GM21360 (cell line): Measurements from ENCODE around the gene CERK.

Experiments used
- ATAC-seq: cut with Tn5 transposase; IDR thresholded peaks from one replicate; pipeline ENCODE4 v1.9.1; 2021; ENCODE audit warnings: mild to moderate bottlenecking, moderate library complexity; ENCODE audit not compliant: unreplicated experiment

The CERK gene

GRCh38 chr22:46664301-46664855, 73.7 kb downstream of the CERK start:
- ATAC-seq: no peak

DNA sequence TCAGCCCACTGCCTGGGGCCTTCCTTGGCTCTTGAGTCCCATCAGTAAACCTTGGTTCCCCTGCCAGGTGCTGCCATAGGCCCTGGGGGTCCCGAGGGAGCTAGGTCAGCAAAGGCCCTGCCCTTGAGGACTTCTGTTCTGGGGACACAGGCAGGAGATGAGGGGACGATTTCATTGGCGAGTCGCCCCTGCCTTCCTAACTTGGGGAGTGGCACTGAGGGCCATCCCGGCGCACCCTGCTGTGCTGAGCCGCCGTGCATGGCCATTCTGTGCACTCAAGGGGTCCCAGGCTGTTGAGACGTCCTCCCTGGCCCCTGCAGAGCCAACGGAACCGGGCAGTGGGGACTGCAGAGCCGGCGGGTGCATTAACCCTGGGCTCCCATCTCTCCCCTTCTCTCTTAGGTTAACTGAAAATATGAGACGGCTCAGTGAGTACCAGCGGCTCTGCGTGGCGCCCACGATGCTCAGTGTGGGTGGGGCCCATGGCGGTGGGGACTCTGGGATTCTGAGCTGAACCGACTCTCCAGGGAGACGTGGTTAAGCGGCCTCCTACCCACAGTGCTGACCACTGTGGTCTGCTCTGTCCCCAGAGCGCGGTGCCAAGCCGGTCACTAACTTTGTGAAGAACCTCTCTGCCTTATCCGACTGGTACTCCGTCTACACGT, 74.5 kb downstream of the CERK start:
- ATAC-seq: no peak

- no peak for ATAC-seq
Measured at GRCh38 chr22:46663001-46663400, 75.1 kb downstream of the CERK start.

DNA sequence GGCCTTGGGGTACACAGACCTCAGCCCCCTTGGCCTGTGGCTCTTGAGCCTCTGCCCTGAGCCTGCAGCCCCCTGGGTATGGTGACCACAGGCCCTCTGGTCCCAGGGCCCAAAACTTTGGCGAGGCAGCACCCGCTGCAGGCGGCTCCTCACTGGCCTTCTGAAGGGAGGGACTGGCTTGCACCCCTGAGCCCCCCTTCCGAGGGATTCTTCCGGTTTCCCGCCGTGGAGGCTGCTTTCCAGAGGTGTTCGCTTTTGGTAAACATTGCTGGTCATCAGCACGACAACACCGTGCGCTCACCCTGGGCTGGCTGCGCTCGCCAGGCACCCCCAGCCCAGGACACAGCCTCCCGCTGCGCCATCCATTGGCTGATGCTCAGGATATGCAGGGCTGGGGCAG, 75.8 kb downstream of the CERK start:
- no peak for ATAC-seq

- ATAC-seq: no peak
Measured at GRCh38 chr22:46661221-46661851, 76.7 kb downstream of the CERK start.

DNA sequence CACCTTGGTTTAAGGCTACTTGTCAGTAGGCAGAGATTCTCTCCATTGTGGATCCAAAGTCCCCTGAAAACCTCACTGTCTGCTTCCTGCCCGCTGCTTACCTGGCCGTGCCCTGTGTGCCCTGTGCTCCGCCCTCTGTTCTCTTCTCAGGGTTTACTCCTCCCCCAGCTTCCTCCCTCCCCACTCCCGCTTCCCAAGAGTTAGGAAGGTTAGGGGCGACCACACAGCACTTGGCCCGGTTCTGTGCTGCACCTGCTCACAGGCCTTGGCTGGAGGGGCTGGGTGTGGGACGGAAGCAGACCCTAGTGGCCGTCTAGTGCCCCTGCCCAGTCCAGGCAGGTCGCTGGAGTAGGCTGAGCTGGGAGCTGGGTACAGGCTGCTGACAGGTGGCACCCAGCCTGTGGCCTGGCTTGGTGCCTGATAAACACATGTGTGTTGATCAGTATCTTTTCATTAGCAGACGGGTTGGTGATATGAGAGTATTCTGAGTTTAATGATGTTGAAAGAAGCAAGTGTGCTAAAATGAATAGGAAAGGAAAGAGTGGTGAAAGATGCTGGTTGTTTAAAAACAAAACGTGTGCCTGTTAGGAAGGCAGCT, 77.3 kb downstream of the CERK start:
- ATAC-seq: no peak

- no peak for ATAC-seq
Measured at GRCh38 chr22:46659791-46660186, 78.3 kb downstream of the CERK start.

DNA sequence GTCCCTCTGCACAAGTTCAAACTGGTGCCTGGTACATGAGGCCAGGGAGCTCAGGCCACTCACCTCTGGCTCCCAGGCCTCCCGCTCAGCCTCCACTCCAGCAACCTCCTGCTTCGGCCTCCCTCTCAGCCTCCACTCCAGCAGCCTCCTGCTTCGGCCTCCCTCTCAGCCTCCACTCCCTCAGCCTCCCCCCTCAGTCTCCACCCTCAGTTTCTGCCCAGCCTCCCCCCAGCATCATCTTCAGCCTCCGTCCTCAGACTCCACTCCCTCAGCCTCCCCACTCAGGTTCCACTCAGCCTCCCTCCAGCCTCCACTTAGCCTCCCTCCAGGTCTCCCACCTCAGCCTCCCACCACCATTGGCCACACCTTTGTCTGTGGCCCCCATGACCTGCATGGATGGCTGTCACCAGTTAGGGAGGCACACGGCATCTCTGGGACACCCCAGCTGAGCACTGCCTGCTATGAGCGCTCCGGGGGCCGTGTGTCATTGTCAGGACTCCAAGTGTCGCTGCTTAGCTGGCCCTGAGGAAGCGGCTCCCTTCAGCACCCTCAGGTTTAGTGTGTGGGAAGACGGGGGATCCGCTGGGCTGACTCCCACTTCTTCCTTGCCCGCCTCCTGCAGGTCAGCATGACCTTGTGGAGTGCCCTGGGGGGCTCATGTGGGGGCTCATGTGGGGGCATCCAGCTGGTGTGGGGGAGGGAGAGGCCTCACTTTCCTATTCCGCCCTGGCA, 78.8 kb downstream of the CERK start:
- ATAC-seq: no peak

- ATAC-seq: no peak
Measured at GRCh38 chr22:46657996-46658947, 79.8 kb downstream of the CERK start.

DNA sequence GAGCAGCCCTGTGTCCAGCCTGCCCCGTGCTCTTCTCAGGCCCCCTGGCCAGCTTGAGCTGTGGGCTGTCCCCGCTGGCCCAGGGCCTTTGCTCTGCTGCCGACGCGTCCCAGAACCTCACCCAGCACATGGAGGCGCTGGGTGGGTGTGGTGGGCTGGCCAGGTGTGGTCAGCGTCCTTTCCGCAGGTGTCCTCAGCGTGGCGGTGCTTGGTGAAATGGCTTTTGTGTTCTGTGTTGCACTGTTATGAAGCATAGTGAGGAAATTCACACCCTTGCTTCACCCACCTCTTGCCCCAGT, 80.4 kb downstream of the CERK start:
- no peak for ATAC-seq

DNA sequence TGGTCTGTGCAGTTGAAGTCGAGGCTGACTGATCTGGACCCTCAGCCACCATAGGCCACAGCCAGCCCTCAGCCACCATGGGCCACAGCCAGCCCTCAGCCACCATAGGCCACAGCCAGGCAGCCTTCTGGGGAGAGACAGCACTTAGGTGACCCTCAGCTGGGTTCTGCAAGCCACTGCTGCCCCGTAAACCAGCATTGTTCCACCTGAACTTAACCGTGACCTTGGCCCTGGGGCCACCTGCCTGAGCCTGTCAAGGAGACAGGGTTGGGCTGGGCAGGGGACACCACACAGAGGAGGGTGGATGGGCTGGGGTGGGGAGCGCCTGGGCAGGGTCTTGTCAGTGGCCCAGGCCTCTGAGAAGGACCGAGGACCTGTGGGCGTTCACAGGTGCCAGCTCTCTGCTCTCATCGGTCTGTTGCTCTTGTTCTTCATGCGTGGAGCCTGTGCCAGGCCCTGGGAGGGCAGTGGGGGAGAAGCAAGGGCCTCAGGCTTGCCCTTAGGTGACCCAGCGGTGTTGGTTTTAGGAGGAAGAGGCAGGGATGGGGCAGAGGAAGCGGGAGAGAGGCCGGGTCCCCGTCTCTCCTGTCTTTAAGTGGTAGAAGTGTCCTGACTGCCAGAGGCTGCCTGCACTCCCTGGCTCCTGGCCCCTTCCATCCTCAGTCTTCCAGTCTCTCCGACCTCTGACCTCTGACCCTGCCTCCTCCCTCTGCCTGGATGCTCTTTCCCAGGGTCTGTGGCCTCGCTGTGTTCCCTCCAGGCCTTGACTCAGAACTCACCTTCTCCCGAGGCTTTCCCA, 81.0 kb downstream of the CERK start:
- no peak for ATAC-seq

DNA sequence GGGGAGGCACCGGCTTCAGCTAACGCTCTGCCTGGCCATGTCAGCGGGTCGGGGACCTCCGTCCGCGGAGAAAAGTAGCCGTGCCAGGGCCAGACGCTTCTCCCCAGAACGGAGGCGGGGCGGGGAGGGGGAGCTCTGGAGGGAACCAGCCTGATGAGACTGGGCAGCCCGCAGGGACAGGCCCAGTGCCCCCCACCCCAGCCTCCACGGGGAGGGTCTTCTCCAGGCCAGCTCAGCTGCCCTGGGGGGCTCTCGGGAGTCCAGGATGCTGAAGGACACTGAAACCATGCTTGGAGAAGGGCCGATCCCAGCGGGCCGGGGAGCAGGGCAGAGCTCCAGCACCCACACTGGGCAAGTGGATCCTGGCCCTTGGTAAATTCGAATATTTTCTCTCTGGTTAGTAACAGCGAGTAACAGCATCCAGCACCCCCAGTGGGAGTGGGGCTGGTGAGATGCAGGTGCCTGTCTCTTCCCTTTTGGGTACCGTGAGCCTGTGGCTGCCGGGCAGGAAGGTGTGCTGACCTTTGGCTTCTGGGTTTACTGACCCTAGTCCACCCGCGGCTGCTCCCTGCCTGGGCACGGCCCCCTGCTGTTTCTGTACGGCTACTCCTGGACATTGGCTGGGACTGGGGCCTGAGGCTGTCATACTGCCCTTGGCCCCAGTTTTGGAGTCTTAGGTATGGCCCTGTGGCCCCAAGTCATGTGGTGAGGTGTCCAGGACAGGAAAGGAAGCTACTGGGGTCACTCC, 82.0 kb downstream of the CERK start:
- ATAC-seq: no peak

DNA sequence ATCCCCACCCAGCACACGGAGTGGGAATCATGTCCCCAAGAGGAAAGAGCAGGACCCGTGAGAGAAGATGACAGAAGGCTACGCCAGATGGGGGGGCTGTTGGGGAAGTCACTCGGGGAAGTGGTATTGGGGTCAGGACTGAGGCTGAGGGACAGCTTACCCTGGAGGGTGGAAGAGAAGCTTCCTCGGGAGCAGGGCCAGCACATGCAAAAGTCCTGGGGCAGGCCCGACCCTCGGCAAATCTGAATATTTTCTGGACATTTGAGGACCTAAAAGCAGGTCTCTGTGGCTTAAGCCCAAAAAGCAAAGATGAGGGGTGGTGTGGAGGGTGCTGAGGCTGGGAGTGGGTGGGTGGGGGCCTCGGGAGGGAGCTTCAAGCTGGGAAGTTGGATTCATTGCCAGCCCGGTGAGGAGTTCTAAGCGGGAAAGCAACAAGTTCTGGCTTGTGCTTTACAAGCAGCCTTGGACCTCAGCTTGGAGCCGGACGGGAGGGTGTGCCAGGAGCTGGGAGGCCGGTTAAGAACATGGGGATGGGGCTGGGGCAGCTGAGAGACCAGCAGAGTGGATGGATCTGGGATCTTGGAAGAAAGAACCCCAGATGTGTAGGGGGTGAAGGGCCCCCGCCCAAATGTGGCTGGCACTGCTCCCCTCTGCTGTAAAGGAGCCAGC, 83.0 kb downstream of the CERK start:
- no peak for ATAC-seq

- no peak for ATAC-seq
Measured at GRCh38 chr22:46654426-46654825, 83.6 kb downstream of the CERK start.

DNA sequence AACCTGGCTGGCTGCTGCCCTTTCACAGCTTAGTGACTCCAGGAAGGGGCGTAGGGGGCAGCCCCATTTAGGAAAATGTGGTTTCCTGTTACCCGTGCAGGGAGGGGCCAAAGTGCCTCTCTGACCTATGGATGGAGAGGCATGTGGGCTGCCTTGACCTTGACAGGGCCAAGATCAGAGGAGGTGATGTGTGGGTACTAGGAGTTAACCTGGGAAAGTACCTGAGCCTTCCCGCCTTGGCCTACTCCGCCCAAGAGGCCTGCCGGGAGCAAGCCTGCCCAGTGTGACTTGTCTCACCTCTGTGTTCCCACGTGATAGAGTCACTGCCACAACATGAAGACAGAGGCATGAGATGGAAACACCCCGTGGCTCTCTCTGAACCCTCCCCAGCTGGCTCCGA, 84.5 kb downstream of the CERK start:
- ATAC-seq: no peak

DNA sequence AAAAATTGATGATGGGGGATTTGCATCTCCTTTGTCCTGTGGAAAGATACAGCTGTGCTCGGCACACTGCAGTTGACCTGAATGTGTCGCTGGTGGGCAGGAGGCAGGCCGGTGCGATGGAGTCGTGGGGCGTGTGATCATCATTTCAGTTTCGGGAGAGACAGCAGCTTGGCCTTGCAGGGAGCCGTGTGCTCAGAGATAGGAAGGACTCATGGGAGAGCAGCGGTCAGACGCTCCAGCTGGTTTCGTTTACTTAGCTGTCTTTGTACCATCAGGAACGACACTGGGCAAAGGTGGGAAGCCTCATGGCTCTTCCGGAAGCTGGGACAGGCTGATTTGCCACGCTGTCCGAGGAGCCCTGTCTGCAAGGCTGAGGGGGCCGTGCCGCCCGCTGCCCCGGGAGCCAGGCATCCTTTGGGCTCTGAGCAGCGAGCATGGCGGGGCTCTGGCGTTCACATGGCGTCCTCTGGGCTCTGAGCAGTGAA, 85.2 kb downstream of the CERK start:
- no peak for ATAC-seq

GRCh38 chr22:46652081-46652846, 85.8 kb downstream of the CERK start:
- no peak for ATAC-seq

GRCh38 chr22:46651316-46651715, 86.7 kb downstream of the CERK start:
- no peak for ATAC-seq
